Measurements from ENCODE around the gene NEUROG2.

GRCh38 chr4:112511803-112512118, 4.2 kb downstream of the NEUROG2 start:
- TF ChIP-seq EZH2 (IDR thresholded peaks at IDR 0.05) (no peak), POLR2AphosphoS5 (IDR thresholded peaks at IDR 0.05; ENCODE audit: borderline replicate concordance, low read depth, low read length) (no peak)

Data from SK-N-MC (cell line).